ENCODE results near the gene ZNF599. TPM values are rescaled to one million over a fixed set of nuclear protein-coding genes. Genes with fewer than 3 reads are reported as not detected.

The ZNF599 gene
- total RNA-seq, 1 experiment from 2014 or later, result 2.2 TPM

- Histone ChIP-seq H3K4me1 (ENCODE audit: control insufficient read depth in 1 of 2, insufficient read depth in 2 of 2, low read length in 2 of 2) (peaks cover 0 to 10% of the 10 kb centered on the region in 2 experiments; a peak in 1 of 4 replicates), H3K36me3 (ENCODE audit: control insufficient read depth in 1 of 2, insufficient read depth in 2 of 2, low read length in 2 of 2) (no peaks in the 10 kb centered on the region), H3K27me3 (ENCODE audit: insufficient read depth, low read length) (no peaks in the 10 kb centered on the region), H3K4me3 (replicated peaks in 1 of 2; ENCODE audit: low read depth in 1 of 2, low read length in 2 of 2) (no peak overlapping the region), H3K27ac (ENCODE audit: low read depth, low read length) (no peak overlapping the region), H3K9me3 (ENCODE audit: control insufficient read depth in 1 of 2, insufficient read depth in 1 of 2, low read depth in 1 of 2, low read length in 2 of 2) (peaks cover 7 to 10% of the 10 kb centered on the region in 2 experiments; a peak in 2 of 4 replicates), H2AFZ (ENCODE audit: low read depth, low read length, poor library complexity, severe bottlenecking) (no peak overlapping the region), H3K9me2 (ENCODE audit: insufficient read depth) (no peaks in the 10 kb centered on the region), H3K9ac (ENCODE audit: low read length) (no peak overlapping the region), H4K20me1 (ENCODE audit: insufficient read depth) (no peaks in the 10 kb centered on the region), H3K79me2 (ENCODE audit: insufficient read depth, low read length) (no peaks in the 10 kb centered on the region), H3K4me2 (ENCODE audit: low read length) (no peak overlapping the region)
- intact Hi-C loops (cut with micrococcal nuclease), result no loop called here
- ChIA-PET CTCF (no interaction called here), RAD21 (ENCODE audit: low non-redundant PET in 1 of 2, low total read pairs in 2 of 2, uncharacterized antibody in 2 of 2, unreplicated experiment in 2 of 2) (no interaction called here), POLR2A (no interaction called here)
- TF ChIP-seq EZH2 (IDR thresholded peaks at IDR 0.05) (no peak), SRF (IDR thresholded peaks at IDR 0.05; ENCODE audit: low read depth) (no peak), TCF7L2 (IDR thresholded peaks at IDR 0.05; ENCODE audit: borderline replicate concordance, extremely low read depth, insufficient read depth, insufficient read length) (no peak), RAD21 (IDR thresholded peaks at IDR 0.05; ENCODE audit: low read depth) (no peak), EZH2phosphoT487 (IDR thresholded peaks at IDR 0.05; ENCODE audit: borderline replicate concordance) (no peak), ZBTB33 (IDR thresholded peaks at IDR 0.05; ENCODE audit: extremely low read depth, insufficient replicate concordance, low read length) (no peak), REST (IDR thresholded peaks at IDR 0.05; ENCODE audit: low read depth) (no peak), EGR1 (IDR thresholded peaks at IDR 0.05; ENCODE audit: low read depth) (no peak), SP1 (IDR thresholded peaks at IDR 0.05; ENCODE audit: low read depth) (no peak), ELF1 (IDR thresholded peaks at IDR 0.05; ENCODE audit: borderline replicate concordance, low read depth) (no peak), CBX3 (IDR thresholded peaks at IDR 0.05; ENCODE audit: low read depth) (no peak), CTCF (IDR thresholded peaks at IDR 0.05 in 2 of 3, conservative IDR thresholded peaks at IDR 0.05 in 1 of 3; ENCODE audit: borderline replicate concordance in 1 of 3, insufficient read depth in 1 of 3, low read depth in 2 of 3, low read length in 2 of 3) (no peak), SIN3A (IDR thresholded peaks at IDR 0.05; ENCODE audit: low read depth) (no peak), POLR2AphosphoS5 (IDR thresholded peaks at IDR 0.05; ENCODE audit: low read depth, low read length) (no peak), ZNF274 (IDR thresholded peaks at IDR 0.05; ENCODE audit: low read depth, low read length) (no peak)
- ATAC-seq (no peak), DNase-seq (ENCODE audit: low read depth, low spot score) (no peak)
- BruUV-seq (replicated peaks), result no TSS peak
Observed at GRCh38 chr19:34774857-34775256, 1.8 kb upstream of the ZNF599 start.
